ENCODE results near the gene SEC24A. TPM values are rescaled to one million over a fixed set of nuclear protein-coding genes. Genes with fewer than 3 reads are reported as not detected.
A peak's percentile ranks its signal among the peaks of the same experiment; 100 is the strongest.
"Not testable (repeated sequence)": the region's sequence is repeated elsewhere in the genome, so short reads cannot be mapped to it uniquely, and the experiment has no call there.

Gene SEC24A
- polyA plus RNA-seq, 1 donor from 2014 or later = 9.1 TPM

- Mint-ChIP-seq H3K27ac (peak overlapping the region in 1 of 3 donors; percentile 59), H3K4me3 (peak overlapping the region in 1 of 4 donors; percentile 83)
- H3K27me3 Mint-ChIP-seq, H3K4me1 Mint-ChIP-seq, H3K36me3 Mint-ChIP-seq, H3K9me3 Mint-ChIP-seq: not testable (repeated sequence)
Measured at GRCh38 chr5:134635366-134635765, 13.2 kb upstream of the SEC24A start.

GRCh38 chr5:134637116-134637721 lies 11.4 kb upstream of the SEC24A start:
- no peaks in the 10 kb centered on the region for H3K4me1 Mint-ChIP-seq
- H3K27ac Mint-ChIP-seq = no peak overlapping the region
- no peaks in the 10 kb centered on the region for H3K9me3 Mint-ChIP-seq

GRCh38 chr5:134638760-134639201 lies 9.8 kb upstream of the SEC24A start:
- Mint-ChIP-seq H3K4me3 (no peak overlapping the region), H3K36me3 (peaks cover 1% of the 10 kb centered on the region), H3K27ac (no peak overlapping the region), H3K9me3 (no peaks in the 10 kb centered on the region), H3K4me1 (peaks cover 0 to 6% (median 2%) of the 10 kb centered on the region in 3 donors), H3K27me3 (no peaks in the 10 kb centered on the region)

More at GRCh38 chr5:134637116-134637721, 11.4 kb upstream of the SEC24A start:
- Mint-ChIP-seq H3K4me3 (no peak overlapping the region), H3K27me3 (no peaks in the 10 kb centered on the region), H3K36me3 (peaks cover 1% of the 10 kb centered on the region)

- peaks cover 5 to 11% (median 6%) of the 10 kb centered on the region in 3 donors for H3K4me1 Mint-ChIP-seq
- H3K36me3 Mint-ChIP-seq = peaks cover 3% of the 10 kb centered on the region
- peak overlapping the region; percentile 5 to 93 (median 39) for H3K27ac Mint-ChIP-seq
- H3K9me3 Mint-ChIP-seq = no peaks in the 10 kb centered on the region
- H3K4me3 Mint-ChIP-seq = peak overlapping the region in 1 of 4 donors; percentile 18
- no peaks in the 10 kb centered on the region for H3K27me3 Mint-ChIP-seq
Measured at GRCh38 chr5:134642931-134643530, 5.6 kb upstream of the SEC24A start.

- Mint-ChIP-seq H3K4me1 (peaks cover 13 to 23% (median 17%) of the 10 kb centered on the region in 3 donors), H3K27ac (peak overlapping the region; percentile 97 to 100 (median 99)), H3K36me3 (peaks cover 1% of the 10 kb centered on the region), H3K27me3 (no peaks in the 10 kb centered on the region), H3K9me3 (no peaks in the 10 kb centered on the region), H3K4me3 (peak overlapping the region; percentile 96 to 99 (median 98))
Measured at GRCh38 chr5:134647750-134648424, 698 bp upstream of the SEC24A start.

- peak overlapping the region; percentile 97 to 100 (median 99) for H3K27ac Mint-ChIP-seq
- H3K9me3 Mint-ChIP-seq = no peaks in the 10 kb centered on the region
- H3K27me3 Mint-ChIP-seq = no peaks in the 10 kb centered on the region
- peaks cover 11 to 20% (median 17%) of the 10 kb centered on the region in 3 donors for H3K4me1 Mint-ChIP-seq
- H3K36me3 Mint-ChIP-seq = peaks cover under 1% of the 10 kb centered on the region
- H3K4me3 Mint-ChIP-seq = peak overlapping the region; percentile 96 to 99 (median 98)
Measured at GRCh38 chr5:134649163-134649835, 714 bp downstream of the SEC24A start.

- H3K36me3 Mint-ChIP-seq, H3K27ac Mint-ChIP-seq, H3K9me3 Mint-ChIP-seq, H3K27me3 Mint-ChIP-seq: not testable (repeated sequence)
- Mint-ChIP-seq H3K4me1 (peaks cover 12 to 21% (median 18%) of the 10 kb centered on the region in 3 donors), H3K4me3 (peak overlapping the region; percentile 12 to 99 (median 98))
Measured at GRCh38 chr5:134650660-134651059, 2.1 kb downstream of the SEC24A start.

- Mint-ChIP-seq H3K9me3 (no peaks in the 10 kb centered on the region), H3K4me3 (peak overlapping the region in 2 of 4 donors; percentile 3 to 99), H3K4me1 (peaks cover 16 to 23% (median 21%) of the 10 kb centered on the region in 3 donors), H3K36me3 (no peaks in the 10 kb centered on the region), H3K27ac (no peak overlapping the region), H3K27me3 (no peaks in the 10 kb centered on the region)
Measured at GRCh38 chr5:134651531-134651930, 2.9 kb downstream of the SEC24A start.

GRCh38 chr5:134656690-134657089 lies 8.1 kb downstream of the SEC24A start:
- Mint-ChIP-seq H3K4me1 (peaks cover 6 to 13% (median 13%) of the 10 kb centered on the region in 3 donors), H3K4me3 (no peak overlapping the region), H3K36me3 (peaks cover 4% of the 10 kb centered on the region), H3K27me3 (no peaks in the 10 kb centered on the region), H3K9me3 (no peaks in the 10 kb centered on the region), H3K27ac (no peak overlapping the region)

- Mint-ChIP-seq H3K27ac (no peak overlapping the region), H3K4me3 (no peak overlapping the region), H3K4me1 (peaks cover 6 to 17% (median 13%) of the 10 kb centered on the region in 3 donors), H3K36me3 (peaks cover 5% of the 10 kb centered on the region), H3K27me3 (no peaks in the 10 kb centered on the region), H3K9me3 (no peaks in the 10 kb centered on the region)
Measured at GRCh38 chr5:134659456-134659855, 10.9 kb downstream of the SEC24A start.

GRCh38 chr5:134659922-134660321 lies 11.3 kb downstream of the SEC24A start:
- H3K36me3 Mint-ChIP-seq = peaks cover 5% of the 10 kb centered on the region
- peaks cover 6 to 17% (median 13%) of the 10 kb centered on the region in 3 donors for H3K4me1 Mint-ChIP-seq
- no peak overlapping the region for H3K27ac Mint-ChIP-seq
- H3K27me3 Mint-ChIP-seq = no peaks in the 10 kb centered on the region
- H3K9me3 Mint-ChIP-seq = no peaks in the 10 kb centered on the region
- no peak overlapping the region for H3K4me3 Mint-ChIP-seq

GRCh38 chr5:134662971-134663370 lies 14.4 kb downstream of the SEC24A start:
- no peaks in the 10 kb centered on the region for H3K9me3 Mint-ChIP-seq
- peaks cover 7% of the 10 kb centered on the region for H3K36me3 Mint-ChIP-seq
- peaks cover 1 to 12% (median 10%) of the 10 kb centered on the region in 3 donors for H3K4me1 Mint-ChIP-seq
- H3K4me3 Mint-ChIP-seq = no peak overlapping the region
- H3K27me3 Mint-ChIP-seq = no peaks in the 10 kb centered on the region
- no peak overlapping the region for H3K27ac Mint-ChIP-seq

- Mint-ChIP-seq H3K36me3 (peaks cover 7% of the 10 kb centered on the region), H3K4me3 (no peak overlapping the region), H3K4me1 (peaks cover 1 to 12% (median 5%) of the 10 kb centered on the region in 3 donors), H3K9me3 (no peaks in the 10 kb centered on the region), H3K27me3 (no peaks in the 10 kb centered on the region), H3K27ac (no peak overlapping the region)
Measured at GRCh38 chr5:134664448-134664847, 15.9 kb downstream of the SEC24A start.

- not testable (repeated sequence) for H3K27me3 Mint-ChIP-seq, H3K4me3 Mint-ChIP-seq, H3K36me3 Mint-ChIP-seq
Measured at GRCh38 chr5:134673546-134673945, 25.0 kb downstream of the SEC24A start.

GRCh38 chr5:134677357-134677756 lies 28.8 kb downstream of the SEC24A start:
- not testable (repeated sequence) for H3K27me3 Mint-ChIP-seq, H3K4me1 Mint-ChIP-seq, H3K4me3 Mint-ChIP-seq

More at GRCh38 chr5:134673546-134673945, 25.0 kb downstream of the SEC24A start:
- not testable (repeated sequence) for H3K9me3 Mint-ChIP-seq, H3K27ac Mint-ChIP-seq, H3K4me1 Mint-ChIP-seq

More at GRCh38 chr5:134677357-134677756, 28.8 kb downstream of the SEC24A start:
- not testable (repeated sequence) for H3K27ac Mint-ChIP-seq, H3K36me3 Mint-ChIP-seq, H3K9me3 Mint-ChIP-seq
